Brain microvascular endothelial cell (primary cell): ENCODE results near the gene PDXDC1.
"Not testable (repeated sequence)": the region's sequence is repeated elsewhere in the genome, so short reads cannot be mapped to it uniquely, and the experiment has no call there.

Experiments
- DNase-seq: peaks from one replicate; pipeline ENCODE4 v3.0.0-alpha.2; 2020
- H3K27ac ChIP-seq: fragments of 250-450 bp; sonication (Bioruptor Pico); 2 replicates; pipeline ENCODE4 v1.5.1; 2020; ENCODE audit warnings: mild to moderate bottlenecking, moderate library complexity
- H3K27me3 ChIP-seq: fragments of 250-450 bp; sonication (Bioruptor Pico); replicated peaks from 2 replicates; pipeline ENCODE4 v1.5.1; 2020; ENCODE audit warnings: mild to moderate bottlenecking
- H3K36me3 ChIP-seq: fragments of 250-450 bp; sonication (Bioruptor Pico); replicated peaks from 2 replicates; pipeline ENCODE4 v1.5.1; 2020; ENCODE audit warnings: mild to moderate bottlenecking
- H3K4me3 ChIP-seq: 2 replicates; pipeline ENCODE4 v1.5.1; 2011; ENCODE audit warnings: low read depth, mild to moderate bottlenecking, control low read depth, low read length, moderate library complexity
- in situ Hi-C: cut with HindIII; loops from 2 replicates; pipeline ENCODE4 v1.10.0; 2017; ENCODE audit warnings: low sequenced_read_pairs, low pct_ligation_motif_present

PDXDC1 gene

GRCh38 chr16:15144092-15144631 lies 169.3 kb downstream of the PDXDC1 start:
- H3K4me3 ChIP-seq: peak overlapping the region; percentile 22
- in situ Hi-C loops, H3K27me3 ChIP-seq, H3K36me3 ChIP-seq: not testable (repeated sequence)
- H3K27ac ChIP-seq: peak overlapping the region; percentile 34
- peak; percentile 42 for DNase-seq

DNA sequence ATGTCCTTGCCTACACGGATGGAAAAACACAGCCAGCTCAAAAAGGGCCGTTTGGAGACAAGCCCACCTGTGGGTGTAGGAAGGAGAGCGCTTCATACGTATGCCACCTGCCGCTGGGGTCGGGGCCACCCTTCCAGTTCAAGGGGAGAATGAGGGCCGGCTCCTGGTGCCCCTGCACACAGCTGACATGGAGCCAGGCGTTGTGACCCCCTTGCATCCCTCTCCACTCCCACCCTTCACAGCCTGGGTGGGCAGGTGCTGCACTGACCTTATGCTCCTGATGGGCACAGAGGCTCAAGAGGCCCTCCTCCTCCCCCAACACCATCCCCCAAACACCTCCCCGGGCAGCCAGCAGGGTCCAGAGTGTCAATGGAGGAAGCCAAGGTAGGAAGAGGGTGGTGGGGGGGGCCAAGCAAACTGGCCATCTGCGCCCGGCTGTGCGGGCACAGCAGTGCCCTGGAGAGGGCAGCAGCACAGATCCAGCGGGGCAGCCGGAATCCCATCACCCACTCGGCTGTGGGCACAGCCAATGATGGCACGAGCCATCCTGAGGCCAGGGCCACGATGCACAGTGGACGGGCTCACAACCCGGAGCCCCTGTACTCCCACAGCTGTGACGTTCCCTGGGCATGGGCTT lies 170.1 kb downstream of the PDXDC1 start:
- not testable (repeated sequence) for H3K27ac ChIP-seq, DNase-seq

GRCh38 chr16:15145418-15146263 lies 170.8 kb downstream of the PDXDC1 start:
- H3K36me3 ChIP-seq, H3K4me3 ChIP-seq, in situ Hi-C loops, H3K27ac ChIP-seq, H3K27me3 ChIP-seq, DNase-seq: not testable (repeated sequence)

More for the DNA sequence above, 170.1 kb downstream of the PDXDC1 start:
- in situ Hi-C loops, H3K36me3 ChIP-seq, H3K27me3 ChIP-seq, H3K4me3 ChIP-seq: not testable (repeated sequence)

- DNase-seq, in situ Hi-C loops, H3K27me3 ChIP-seq, H3K27ac ChIP-seq, H3K4me3 ChIP-seq, H3K36me3 ChIP-seq: not testable (repeated sequence)
These were observed 171.4 kb downstream of the PDXDC1 start for GRCh38 chr16:15146264-15146662.

GRCh38 chr16:15148831-15149230 lies 174.0 kb downstream of the PDXDC1 start:
- H3K27me3 ChIP-seq, in situ Hi-C loops, H3K4me3 ChIP-seq, DNase-seq, H3K27ac ChIP-seq, H3K36me3 ChIP-seq: not testable (repeated sequence)

- H3K27me3 ChIP-seq: not testable (repeated sequence)
These were observed 174.4 kb downstream of the PDXDC1 start for GRCh38 chr16:15149260-15149659.

GRCh38 chr16:15154005-15154404 lies 179.2 kb downstream of the PDXDC1 start:
- DNase-seq, H3K27ac ChIP-seq, H3K36me3 ChIP-seq, H3K27me3 ChIP-seq, in situ Hi-C loops: not testable (repeated sequence)
- peak overlapping the region; percentile 50 for H3K4me3 ChIP-seq

More at GRCh38 chr16:15149260-15149659, 174.4 kb downstream of the PDXDC1 start:
- H3K36me3 ChIP-seq, in situ Hi-C loops, H3K27ac ChIP-seq, DNase-seq, H3K4me3 ChIP-seq: not testable (repeated sequence)

- H3K27ac ChIP-seq, H3K36me3 ChIP-seq, in situ Hi-C loops, H3K27me3 ChIP-seq: not testable (repeated sequence)
- peak overlapping the region; percentile 43 for H3K4me3 ChIP-seq
- peak; percentile 86 for DNase-seq
These were observed 180.1 kb downstream of the PDXDC1 start for GRCh38 chr16:15154650-15155562.

GRCh38 chr16:15157644-15158043 lies 182.8 kb downstream of the PDXDC1 start:
- DNase-seq, H3K4me3 ChIP-seq, H3K27ac ChIP-seq, H3K36me3 ChIP-seq, in situ Hi-C loops, H3K27me3 ChIP-seq: not testable (repeated sequence)

DNA sequence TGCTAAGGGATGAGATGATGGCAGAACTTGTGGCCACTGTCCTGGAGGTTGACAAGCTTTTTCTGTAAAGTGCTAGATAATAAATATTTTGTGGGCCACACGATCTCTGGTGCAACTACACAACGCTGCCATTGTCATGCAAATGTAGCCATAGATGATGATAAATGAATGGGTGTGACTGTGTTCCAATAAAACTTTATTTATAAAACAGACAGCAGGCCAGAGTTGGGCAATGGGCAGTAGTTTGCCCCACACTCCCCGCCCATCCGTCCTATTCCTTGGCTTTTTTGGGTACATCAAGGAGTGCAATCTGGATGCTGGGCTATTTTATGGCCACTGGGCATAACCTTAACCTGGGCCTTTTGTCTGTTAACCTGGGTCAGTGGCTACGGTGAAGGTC lies 184.8 kb downstream of the PDXDC1 start:
- in situ Hi-C loops, DNase-seq, H3K27ac ChIP-seq: not testable (repeated sequence)

GRCh38 chr16:15160571-15160970 lies 185.7 kb downstream of the PDXDC1 start:
- H3K36me3 ChIP-seq, DNase-seq, H3K27me3 ChIP-seq, H3K4me3 ChIP-seq, H3K27ac ChIP-seq, in situ Hi-C loops: not testable (repeated sequence)

More for the DNA sequence above, 184.8 kb downstream of the PDXDC1 start:
- not testable (repeated sequence) for H3K36me3 ChIP-seq, H3K4me3 ChIP-seq, H3K27me3 ChIP-seq

DNA sequence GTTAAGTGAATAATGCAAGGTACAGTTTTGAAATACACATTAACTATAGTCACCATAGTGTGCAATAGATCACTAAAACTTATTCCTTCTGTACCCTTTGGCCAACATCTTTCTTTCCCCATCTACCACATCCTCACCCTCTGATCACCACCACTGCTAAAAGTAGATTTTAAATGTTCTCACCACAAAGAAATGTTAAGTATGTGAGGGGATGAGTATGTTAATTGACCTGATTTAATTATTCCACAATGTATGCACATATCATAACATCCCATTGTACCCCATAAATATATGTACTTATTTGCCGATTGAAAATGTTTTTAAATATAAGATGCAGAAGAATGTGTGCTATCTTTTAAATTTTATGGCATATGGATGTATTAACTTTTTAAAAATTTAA lies 188.2 kb downstream of the PDXDC1 start:
- H3K4me3 ChIP-seq, H3K27ac ChIP-seq, DNase-seq, H3K27me3 ChIP-seq, in situ Hi-C loops, H3K36me3 ChIP-seq: not testable (repeated sequence)

DNA sequence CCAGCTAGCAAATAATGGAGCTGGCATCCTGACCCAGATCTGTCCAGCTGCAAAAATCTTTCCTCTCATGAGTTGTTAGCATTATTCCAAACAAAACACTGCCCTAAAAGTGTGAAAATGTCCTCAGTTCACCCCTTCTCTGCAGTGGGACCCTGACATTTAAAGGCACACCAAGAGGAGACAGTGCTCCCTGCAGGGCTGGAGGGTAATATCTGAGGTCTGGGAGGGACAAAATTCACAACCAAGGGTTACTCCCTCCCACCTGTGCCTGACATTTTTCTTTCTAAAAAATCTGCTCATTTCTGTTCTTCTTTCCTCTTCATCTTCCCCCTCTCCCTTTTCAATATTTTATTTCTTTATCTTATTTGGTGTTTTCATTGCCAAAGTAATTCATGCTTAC lies 191.4 kb downstream of the PDXDC1 start:
- H3K27ac ChIP-seq, H3K27me3 ChIP-seq, DNase-seq, H3K36me3 ChIP-seq, H3K4me3 ChIP-seq, in situ Hi-C loops: not testable (repeated sequence)

DNA sequence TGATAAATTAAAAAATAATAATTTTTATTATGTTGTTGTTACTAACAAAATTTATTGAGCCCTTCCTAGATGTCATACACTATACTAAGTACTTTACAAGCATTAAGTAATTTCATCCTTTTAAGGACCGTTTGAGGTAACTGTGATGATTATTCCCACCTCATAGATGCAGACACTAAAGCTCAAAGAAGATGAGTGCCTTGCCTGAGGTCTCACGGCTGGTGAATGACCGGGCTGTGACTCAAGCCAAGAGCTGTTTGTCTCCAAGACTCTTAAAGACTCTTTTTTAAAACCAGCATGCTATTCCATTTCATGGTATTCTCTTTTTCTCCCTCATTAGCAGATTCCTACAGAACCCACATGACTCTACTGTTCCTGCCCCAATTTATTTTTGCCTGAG lies 193.5 kb downstream of the PDXDC1 start:
- in situ Hi-C loops, H3K27ac ChIP-seq, DNase-seq, H3K4me3 ChIP-seq, H3K27me3 ChIP-seq, H3K36me3 ChIP-seq: not testable (repeated sequence)
